HG03064 (cell line): ENCODE data around the gene DDX5.
A peak's percentile ranks its signal among the peaks of the same experiment; 100 is the strongest.

Experiments used
- ATAC-seq: cut with Tn5 transposase; IDR thresholded peaks from one replicate; pipeline ENCODE4 v1.9.1; 2021; ENCODE audit warnings: low read depth; ENCODE audit not compliant: unreplicated experiment

The DDX5 gene

DNA sequence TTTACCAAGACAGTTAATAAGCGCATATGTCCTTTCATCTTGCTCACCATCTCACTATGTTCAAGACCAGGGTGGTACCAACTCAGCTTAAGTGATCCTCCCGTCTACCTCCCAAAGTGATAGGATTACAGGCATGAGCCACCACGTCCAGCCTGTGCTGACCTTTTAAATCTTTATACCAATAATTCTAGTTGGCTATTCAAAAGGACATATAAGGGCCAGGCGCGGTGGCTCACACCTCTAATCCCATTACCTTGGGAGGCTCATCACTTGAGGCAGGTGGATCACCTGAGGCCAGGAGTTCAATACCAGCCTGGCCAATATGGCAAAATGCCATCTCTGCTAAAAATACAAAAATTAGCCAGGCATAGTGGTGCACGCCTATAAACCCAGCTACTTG, 3.1 kb upstream of the DDX5 start:
- ATAC-seq: no peak

DNA sequence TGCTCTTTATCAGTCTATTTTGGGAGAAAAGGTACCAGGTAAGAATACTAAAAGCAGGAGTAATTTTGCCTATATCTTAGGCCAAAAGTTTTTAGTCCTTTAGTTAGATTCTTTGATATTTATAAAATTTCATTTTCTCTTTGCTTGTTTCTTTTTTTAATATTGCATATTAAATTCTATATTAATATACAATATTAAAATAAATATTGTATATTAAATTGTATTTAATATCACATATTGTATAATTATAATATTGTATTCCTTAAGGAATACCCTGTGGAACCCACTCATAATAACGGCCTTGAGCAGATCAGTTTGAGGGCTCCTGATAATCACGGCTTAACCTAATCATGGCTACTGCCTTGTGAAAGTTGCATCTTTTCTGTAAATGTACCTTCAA, 2.6 kb upstream of the DDX5 start:
- ATAC-seq: no peak

DNA sequence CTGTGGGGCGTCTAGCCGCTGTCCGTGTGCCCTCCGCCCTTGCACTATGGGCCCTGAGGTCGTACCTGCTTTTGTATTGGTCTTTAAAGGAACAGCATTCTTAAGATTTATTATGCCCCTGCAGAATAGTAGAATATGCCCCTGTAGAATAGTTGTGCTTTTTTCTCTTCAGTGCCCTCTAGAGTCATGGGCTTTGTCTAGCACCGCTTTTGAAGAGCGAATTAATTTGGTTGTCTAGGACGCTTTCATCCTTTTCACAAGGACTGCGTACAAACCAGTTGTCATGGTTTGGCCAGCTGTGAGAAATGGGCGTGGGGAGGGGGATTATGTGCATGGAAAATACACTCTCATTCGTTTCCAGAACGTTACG, 1.3 kb upstream of the DDX5 start:
- ATAC-seq: peak; percentile 22

DNA sequence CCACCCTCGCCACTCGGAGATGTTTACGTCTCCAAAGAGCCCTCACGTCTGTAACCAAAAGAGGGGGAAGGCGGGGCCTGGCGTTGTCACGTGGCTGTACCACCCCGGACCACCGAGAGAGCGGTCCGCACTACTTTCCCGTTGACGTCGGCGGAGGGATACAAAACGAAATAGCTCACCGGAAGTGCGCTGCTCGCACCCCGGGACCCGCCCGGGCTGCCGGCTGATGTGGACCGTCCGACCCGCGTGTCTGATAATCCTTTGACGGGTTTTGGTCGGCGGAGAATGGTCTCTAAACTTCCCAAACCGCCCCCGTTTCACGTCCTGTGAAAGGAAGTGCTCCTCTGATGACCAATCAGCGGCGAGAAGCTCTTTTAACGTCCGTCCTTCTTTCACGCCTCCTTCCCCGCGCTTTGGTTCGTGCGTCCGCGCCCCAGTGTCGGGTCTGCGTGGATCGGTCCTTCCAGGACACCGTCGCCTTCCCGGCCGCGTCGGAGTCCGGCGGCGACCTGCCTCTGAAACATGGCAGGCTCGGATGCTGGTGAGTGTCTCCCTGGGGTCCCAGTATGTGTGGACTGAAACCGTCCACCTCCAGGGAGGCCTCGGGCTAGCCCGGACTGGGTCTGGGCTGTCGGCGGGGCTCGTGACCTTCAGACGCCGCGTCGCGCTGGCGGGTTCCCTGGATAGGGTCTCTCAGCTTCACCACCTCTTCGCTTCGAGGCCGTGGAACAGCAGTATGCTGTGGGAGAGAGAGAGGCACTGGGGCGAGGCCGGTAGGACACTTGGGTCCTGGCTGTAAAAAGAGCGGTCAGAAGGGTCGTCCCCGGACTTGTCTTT, 705 bp upstream of the DDX5 start, which contains the start of gene CEP95:
Gene CEP95 (plus strand): TSS at position 402 of the 837 bp plus-strand sequence. CDS start 121 bp downstream, at position 523.
- peak; percentile 53 for ATAC-seq

DNA sequence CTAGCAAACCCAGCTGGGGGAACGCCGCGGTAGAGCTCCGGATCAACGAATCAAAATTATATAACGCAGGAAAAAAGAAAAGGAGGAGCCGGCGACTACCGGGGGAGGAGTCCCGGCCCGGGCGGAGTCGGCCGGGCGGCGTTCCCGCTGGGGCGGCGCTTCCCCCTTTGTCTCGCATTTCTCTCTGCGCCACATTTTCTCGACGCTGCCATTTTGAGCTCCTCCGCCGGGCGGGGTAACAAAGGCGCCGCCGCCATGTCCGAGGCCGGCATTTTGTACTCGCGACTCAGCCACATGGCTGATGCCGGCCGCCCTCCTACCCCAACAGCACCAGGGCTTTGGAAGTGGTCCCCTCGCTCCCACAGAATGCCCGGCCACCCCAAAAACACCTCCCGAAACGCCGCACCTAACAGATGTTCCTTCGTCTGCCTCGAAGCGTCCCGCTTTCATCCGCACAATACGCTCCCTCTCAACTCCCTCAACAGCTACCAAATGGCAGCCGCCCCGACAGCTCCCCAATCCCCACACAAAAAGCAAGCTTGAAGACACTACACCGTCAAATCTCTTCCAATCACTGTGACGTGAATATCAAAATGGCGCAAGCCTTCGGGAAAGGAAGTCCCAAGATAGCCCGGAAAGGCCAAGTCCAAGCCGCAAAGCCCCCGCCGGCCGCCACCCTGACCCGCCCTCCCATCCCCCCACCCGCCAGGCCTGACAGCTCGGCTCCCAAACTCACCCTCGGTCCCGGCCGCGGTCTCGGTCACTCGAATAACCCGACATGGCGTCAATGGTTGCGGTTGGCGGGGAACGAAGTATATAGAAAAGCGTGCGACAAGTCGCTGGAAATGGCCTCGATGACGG, 519 bp downstream of the DDX5 start:
- ATAC-seq: no peak

DNA sequence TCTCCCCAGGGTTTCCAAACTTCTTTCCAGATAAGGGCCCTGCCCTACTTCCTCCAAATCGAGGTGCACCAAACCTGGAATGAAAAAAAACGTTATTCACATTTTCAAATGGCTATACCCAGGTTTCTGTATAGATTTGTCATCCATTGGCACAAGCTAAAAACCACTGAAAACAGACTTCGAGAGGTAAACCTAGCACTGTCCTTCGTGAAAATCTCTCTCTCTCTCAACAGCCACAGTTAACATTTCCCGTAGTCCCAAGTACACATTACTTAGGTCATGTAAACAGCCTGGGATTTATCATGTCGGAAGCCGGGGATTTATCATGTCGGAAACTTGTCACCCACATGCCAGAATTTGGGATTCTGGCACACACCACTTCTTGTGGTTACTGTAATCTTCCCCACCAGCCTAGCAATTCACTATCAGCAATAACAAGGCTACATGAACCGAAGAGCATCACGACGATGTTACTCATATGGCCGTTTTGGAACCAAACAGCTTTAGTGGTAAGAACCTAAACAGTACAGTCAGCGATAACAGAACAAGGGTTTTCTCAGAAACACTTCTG, 1.2 kb downstream of the DDX5 start:
- ATAC-seq: no peak

DNA sequence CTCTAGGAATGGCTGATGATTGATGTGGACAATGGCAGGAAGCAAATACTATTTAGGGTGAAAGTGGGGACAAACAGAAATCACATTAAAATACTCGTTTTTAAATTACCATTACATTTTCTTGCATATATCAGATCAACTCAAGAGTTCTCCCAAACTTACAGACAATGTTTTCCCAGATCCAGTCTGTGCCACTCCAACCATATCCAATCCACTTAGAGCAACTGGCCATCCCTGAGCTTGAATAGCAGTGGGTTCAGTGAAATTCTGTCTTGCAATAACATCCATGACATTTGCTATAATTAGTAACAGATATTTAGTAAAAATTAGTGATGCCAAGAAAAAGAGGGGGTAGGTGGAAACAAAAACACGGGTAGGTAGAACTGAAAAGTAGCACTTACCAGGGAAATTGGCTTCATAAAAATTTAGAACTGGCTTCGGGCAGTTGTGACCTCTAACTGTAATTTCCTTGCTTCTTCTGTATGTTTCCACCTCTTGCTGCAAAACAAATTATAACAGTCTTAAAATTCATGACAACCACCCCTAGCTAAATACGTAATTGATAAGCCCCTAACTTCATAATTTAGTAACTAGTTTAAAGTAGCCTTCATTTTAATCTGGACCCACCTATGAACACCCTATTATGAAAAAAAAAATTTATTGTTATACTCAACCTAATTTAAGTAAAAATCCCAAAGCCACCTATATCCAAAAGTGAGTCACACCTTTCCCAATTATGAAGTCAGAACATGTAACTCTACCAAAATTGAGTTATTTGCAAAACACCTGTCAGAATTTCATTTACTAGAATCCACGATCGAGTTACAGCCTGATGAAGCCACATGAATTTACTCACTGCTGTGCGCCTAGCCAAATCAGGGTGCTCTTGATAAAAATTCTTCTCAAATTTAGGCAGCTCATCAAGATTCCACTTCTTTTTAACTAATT, 2.0 kb downstream of the DDX5 start:
- no peak for ATAC-seq

DNA sequence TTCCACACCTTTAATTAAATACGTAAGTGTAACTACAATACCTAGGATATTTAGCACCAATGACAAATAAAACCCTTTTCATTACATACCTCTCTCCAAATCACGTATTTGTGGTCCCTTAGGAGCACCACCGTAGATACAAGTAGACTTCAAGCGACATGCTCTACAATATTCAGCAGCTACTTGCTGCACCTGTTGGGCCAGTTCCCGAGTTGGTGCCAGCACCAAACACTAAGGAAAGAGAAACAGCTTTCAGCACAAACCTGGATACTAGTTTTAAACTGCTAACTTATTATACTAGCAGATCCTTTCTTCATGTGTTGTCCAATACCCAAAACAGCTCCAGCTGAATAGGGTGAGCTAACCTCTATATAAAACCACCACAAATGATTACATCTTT, 2.7 kb downstream of the DDX5 start:
- ATAC-seq: no peak

DNA sequence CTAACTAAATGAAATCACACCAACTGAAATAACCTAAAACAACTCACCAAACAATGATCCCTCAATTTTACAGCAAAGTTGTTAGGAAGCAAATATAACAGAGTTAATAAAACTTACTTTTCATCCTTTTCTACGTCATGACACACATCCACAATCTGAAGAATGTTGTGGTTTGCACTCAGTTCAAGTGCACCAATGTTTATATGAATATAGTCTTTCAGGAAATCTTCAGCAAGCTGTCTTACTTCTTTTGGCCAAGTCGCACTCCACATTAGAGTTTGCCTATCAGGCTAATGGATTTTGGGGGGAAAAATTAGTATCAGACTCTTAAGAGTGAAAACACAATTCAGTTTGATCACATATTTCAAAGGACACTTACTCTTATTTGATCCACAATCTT, 3.3 kb downstream of the DDX5 start:
- ATAC-seq: no peak

DNA sequence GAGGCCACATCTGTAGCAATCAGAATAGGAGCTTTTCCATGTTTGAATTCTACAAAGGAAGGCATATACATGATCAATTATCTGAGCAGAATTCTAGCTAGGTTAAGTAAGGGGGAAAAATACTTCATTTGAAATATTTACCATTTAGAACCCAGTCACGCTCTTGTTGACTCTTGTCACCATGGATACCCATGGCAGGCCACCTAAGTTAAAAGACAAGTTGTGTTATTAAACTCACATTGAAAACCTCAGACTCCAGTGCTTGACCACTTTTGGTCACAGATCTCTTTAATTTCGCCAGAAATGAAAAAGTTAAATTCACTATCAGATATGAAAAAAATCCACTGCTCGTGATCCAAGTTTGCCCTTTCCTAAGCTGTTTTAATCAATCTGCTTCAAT, 4.1 kb downstream of the DDX5 start:
- ATAC-seq: no peak

DNA sequence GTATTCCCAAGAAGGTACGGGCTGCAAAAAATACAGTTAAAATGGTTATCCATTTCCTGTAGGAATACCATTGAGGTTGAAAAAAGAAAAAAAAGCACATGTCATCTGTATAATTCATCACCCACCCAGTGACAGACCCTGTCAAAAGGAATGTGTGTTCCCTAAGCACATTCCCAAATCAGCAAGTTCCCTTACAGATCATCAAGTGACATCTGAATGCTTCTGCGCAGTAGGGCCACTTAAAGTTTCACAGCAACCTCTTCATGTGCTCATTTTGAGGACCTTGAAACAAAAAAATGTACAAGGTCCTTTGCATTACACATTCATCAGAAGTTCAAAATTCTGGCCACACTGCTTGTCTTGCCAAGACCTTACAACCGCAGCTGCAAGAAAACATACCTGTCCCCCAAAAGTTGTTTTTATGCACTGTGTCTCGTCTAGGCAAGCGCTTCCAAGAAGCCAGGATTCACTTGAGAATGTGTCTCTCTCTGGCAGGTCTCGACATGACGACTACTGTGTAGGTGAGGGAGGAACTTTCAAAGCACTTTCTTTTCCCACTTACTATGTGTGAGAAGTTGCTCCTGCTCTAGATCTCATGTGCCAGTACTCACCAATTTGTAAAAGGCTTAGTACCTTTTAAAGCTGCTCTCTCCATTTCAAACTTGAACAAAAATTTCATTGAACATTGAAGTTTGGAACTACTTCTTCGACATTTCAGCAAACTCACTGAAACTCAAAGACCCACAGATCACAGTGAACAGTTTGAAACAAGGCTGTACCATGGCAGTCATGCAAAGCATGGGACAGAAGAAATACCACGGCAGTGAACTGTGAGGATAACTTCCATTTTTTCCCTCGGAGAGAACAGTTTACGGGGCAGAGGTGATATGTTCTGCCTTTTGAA, 5.0 kb downstream of the DDX5 start:
- no peak for ATAC-seq

DNA sequence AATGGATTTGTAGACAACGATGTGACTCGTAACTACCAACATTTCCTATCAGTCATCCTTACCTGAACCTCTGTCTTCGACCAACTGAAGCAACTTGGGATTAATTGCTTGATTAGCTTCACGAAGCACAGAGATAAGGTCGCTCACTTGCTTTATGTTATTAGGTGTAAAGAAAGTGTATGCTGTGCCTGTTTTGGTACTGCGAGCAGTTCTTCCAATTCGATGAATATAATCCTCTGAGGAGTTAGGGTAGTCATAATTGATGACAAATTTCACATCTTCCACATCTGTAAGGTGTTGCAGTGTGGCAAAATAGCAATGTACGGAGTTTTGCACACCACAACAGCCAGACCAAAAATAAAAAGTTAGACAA, 5.6 kb downstream of the DDX5 start:
- ATAC-seq: no peak

DNA sequence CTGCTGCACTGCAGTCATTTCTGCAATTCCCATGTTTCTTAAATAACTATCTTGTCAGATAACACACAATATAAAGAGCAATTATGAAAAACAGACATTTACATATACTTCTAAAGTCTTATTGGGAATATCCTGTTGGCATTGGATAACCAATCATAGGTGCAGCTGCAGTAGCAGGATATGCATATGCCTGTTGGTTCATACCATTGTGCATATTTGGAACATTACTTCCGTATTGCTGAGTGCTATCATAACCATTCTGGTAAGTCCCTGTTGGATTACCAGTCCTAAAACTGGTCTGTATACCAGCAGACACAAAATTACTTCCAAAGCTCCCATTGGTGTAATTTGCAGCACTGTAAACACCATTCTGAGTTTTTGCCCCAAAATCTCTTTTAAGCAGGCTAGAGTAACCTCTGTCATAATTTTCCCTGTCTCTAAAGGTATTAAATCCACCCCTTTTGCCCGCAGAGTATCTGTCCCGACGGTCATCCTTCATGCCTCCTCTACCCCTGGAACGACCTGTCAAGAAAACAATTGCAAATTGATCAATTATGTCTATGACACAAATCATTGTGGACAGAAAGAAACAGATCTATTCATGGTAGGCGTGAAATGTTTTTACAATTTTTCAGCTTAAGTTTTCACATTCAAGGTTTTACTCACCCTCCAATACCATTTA, 6.1 kb downstream of the DDX5 start:
- ATAC-seq: no peak

DNA sequence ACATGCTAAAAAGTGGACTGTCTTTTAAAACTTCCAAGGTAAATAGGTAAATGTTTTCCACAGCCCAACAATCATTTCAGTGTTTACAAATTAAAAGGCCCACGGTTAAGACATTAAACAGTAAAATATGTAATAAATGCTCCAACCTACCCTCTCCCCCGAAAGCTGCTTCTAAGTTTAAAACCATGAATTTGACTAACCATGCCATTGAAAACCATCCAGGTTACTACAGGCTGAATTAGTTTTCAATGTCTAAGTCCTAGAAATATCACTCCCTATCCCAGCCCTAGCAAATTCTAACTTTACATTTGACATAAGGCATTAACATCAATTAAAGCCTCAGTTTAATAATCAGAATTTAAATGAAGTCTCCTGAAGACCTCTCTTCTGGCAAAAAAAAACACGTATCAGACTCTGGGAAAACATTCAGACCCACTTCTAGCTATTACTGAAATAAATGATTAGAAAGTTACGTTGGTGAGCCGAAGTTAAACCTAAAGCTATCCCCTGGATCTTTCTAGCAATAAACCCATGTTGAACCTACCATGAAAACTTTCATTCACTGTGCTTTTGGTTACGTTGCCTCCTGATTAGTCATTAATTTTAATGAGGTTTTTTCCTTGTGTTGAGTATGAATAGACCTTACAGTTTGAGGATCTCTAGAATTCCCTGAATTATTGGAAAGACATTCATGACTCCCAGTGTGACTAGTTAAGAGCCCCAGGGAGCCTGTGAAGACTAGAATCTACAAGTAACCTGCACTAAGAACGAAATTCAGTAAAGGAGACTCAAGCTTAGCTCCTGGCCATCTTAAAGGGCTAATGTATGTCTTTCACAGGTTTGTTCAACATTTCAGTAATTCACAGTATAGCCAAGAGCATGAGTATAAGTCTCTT, 7.5 kb downstream of the DDX5 start:
- no peak for ATAC-seq

DNA sequence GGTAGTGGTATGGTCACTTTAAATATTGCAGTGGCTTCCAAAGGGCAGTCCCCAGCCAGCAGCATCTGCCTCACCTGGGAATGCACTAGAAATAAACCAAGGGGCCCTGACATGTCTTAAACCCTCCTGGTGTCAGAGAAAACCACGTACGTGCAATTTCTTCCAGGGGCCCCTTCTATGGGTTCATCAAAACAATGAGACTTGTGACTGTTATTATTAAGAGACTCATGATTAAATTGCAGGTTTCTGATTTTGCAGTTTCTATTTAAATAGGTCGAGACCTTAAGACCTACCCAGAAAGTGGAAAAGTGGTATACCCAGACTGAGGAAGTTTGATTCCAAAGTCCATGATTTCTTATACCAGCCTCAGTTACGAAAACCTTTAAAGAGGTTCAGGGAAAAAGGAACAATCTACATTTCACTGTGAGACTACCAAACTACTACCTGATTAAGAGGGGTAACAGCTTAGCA, 8.5 kb downstream of the DDX5 start:
- no peak for ATAC-seq

DNA sequence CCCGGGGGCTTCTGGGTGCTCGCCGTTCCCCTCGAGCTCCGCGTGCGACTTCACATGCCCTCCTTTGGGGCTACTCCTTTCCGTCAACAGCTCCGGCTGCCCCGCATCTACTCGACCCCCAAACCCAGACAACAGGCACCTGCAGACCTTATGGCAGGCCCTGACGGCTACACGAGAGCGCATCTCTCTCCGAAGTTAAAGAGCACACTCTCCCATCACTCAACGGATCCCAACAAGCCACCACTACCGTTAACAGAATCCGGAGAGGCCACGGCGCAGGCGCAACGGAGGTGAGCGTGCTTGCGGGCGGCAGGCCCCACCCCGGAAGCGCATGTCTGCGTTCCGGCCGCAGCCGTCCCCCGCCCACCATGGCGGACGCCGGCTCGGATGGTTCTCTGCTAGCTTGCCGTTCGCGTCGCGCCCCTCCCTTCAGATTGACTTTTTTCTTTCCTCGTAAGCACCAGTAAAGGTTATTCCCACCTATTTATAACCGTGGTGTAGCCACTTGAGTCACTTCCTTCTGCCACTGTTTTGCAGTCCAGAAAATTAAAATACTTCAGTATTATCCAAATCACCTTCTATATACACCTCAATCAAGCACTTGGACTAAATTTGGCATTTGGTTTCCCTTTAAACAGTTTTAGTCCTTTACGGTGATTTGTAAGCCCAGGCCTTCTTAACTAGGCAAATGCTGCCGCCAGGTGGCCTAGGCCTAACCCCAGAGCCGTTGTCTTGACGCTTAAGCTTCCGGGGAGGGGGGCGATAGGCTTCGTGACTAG, 9.1 kb downstream of the DDX5 start, which contains the start of gene POLG2:
Gene POLG2 (minus strand): TSS at position 269 of the 779 bp plus-strand sequence. CDS start 86 bp downstream, at position 183.
- ATAC-seq: peak; percentile 67

DNA sequence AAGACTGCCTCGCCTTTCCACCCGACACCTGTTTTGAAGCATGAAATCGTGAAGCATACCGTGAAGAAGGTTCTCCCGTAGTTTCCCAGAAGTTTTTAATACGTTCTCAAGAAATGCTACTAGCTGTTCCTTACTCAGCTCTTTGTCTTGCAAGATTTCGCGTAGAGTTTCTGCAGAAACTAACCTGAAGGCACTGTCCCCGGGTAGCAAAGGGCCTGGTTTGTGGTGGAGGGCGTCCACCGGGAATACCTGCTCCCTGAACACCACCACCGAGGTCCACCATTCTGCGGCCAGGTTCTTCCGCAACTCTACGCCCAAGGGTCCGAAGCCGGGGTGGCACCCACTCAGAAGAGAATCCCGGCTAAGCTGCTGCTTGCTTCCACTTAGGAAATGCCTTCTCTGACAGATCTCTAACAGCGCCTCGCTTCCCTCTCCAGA, 9.7 kb downstream of the DDX5 start:
- peak; percentile 5 for ATAC-seq
